Astrocyte of the cerebellum (primary cell): ENCODE data around the gene ST6GAL1.

Experiments used
- DNase-seq: peaks from one replicate; pipeline ENCODE4 v3.0.0-alpha.2; 2011; ENCODE audit warnings: low read depth
- H3K4me3 ChIP-seq: 2 replicates; pipeline ENCODE4 v1.5.1; 2011; ENCODE audit warnings: mild to moderate bottlenecking, low read depth, low read length, moderate library complexity
- CTCF ChIP-seq: IDR thresholded peaks from 2 replicates; pipeline ENCODE4 v1.5.1; 2012; ENCODE audit warnings: low read length, low read depth, moderate library complexity, mild to moderate bottlenecking; ENCODE audit errors: missing control alignments
- in situ Hi-C: cut with HindIII; loops from 2 replicates; pipeline ENCODE4 v1.10.0; 2017; ENCODE audit warnings: low sequenced_read_pairs

The ST6GAL1 gene

GRCh38 chr3:186993210-186993782, 63.0 kb downstream of the ST6GAL1 start:
- no peak for TF ChIP-seq CTCF
- in situ Hi-C loops, result no loop called here
- no peak overlapping the region for H3K4me3 ChIP-seq
- no peak for DNase-seq

- TF ChIP-seq CTCF, result no peak
These were observed 64.0 kb downstream of the ST6GAL1 start for GRCh38 chr3:186994000-186994955.

GRCh38 chr3:186996356-186996755, 66.0 kb downstream of the ST6GAL1 start:
- no peak for TF ChIP-seq CTCF
- no peak for DNase-seq
- no peak overlapping the region for H3K4me3 ChIP-seq
- in situ Hi-C loops, result no loop called here

More at GRCh38 chr3:186994000-186994955, 64.0 kb downstream of the ST6GAL1 start:
- DNase-seq, result no peak
- H3K4me3 ChIP-seq, result no peak overlapping the region
- in situ Hi-C loops, result no loop called here

DNA sequence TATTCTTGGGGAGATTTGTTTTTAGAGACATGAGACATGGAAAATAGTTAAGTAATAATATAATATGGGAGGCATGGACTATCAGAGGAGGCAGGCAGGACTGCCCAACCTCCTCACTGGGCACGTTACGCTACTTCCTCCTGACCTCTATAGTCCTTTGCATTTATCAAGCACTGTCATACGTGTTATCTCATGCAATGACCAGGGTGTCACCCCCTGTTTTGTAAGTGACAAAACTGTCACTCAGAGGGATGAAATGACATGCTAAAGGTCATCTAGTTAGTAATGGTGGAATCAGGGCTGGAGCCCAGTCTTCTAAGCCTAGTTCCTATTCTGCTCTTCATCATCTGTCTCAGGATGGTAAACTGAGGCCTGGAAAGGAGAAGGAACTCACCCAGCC, 66.7 kb downstream of the ST6GAL1 start:
- TF ChIP-seq CTCF, result no peak
- H3K4me3 ChIP-seq, result no peak overlapping the region
- in situ Hi-C loops, result no loop called here
- DNase-seq, result no peak

DNA sequence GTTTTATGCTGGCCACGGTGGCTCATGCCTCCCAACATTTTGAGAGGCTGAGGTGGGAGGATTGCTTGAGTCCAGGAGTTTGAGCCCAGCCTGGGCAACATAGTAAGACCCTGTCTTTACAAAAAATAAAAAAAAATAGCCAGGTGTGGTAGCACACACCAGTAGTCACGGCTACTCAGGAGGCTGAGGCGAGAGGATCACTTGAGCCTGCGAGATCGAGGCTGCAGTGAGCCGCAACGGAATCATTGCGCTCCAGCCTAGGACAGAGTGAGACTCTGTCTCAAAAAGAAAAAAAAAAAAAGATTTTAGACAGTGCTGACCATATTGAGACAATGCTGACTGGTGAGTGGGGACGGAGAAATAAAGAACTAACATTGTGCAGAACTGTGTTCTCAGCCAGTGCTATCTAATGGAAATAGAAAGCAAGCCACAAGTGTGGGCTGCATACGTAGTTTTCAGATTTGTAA, 67.2 kb downstream of the ST6GAL1 start:
- DNase-seq, result no peak
- in situ Hi-C loops, result no loop called here
- no peak for TF ChIP-seq CTCF
- no peak overlapping the region for H3K4me3 ChIP-seq

GRCh38 chr3:186998937-186999368, 68.6 kb downstream of the ST6GAL1 start:
- in situ Hi-C loops, result no loop called here
- H3K4me3 ChIP-seq, result no peak overlapping the region
- TF ChIP-seq CTCF, result no peak
- no peak for DNase-seq
